Trophoblast cell (in vitro differentiated cells and primary cell): ENCODE data around the gene TRPM5.
A peak's percentile ranks its signal among the peaks of the same experiment; 100 is the strongest.

Experiments
- DNase-seq, 2 donors: peaks; one replicate each; pipeline ENCODE4 v3.0.0-alpha.2; 2016
- H2AFZ ChIP-seq: 2 replicates; pipeline ENCODE4 v1.6.1; 2013; ENCODE audit warnings: low read length, moderate library complexity, mild to moderate bottlenecking; ENCODE audit not compliant: insufficient read depth, poor library complexity
- H2AK5ac ChIP-seq: 2 replicates; pipeline ENCODE4 v1.6.1; 2013; ENCODE audit warnings: mild to moderate bottlenecking, low read length
- H2BK120ac ChIP-seq: 2 replicates; pipeline ENCODE4 v1.6.1; 2013; ENCODE audit warnings: low read length, mild to moderate bottlenecking, moderate library complexity; ENCODE audit not compliant: insufficient read depth, poor library complexity
- H2BK12ac ChIP-seq: 2 replicates; pipeline ENCODE4 v1.6.1; 2013; ENCODE audit warnings: mild to moderate bottlenecking, low read length, moderate library complexity
- H2BK5ac ChIP-seq: 2 replicates; pipeline ENCODE4 v1.6.1; 2013; ENCODE audit warnings: low read length, low read depth, moderate library complexity, mild to moderate bottlenecking; ENCODE audit not compliant: poor library complexity
- H3K14ac ChIP-seq: 2 replicates; pipeline ENCODE4 v1.6.1; 2013; ENCODE audit warnings: mild to moderate bottlenecking, low read length
- H3K18ac ChIP-seq: 2 replicates; pipeline ENCODE4 v1.6.1; 2013; ENCODE audit warnings: mild to moderate bottlenecking, low read length
- H3K23ac ChIP-seq: 2 replicates; pipeline ENCODE4 v1.6.1; 2013; ENCODE audit warnings: low read length
- H3K27ac ChIP-seq: 2 replicates; pipeline ENCODE4 v1.5.1; 2013; ENCODE audit warnings: low read depth, mild to moderate bottlenecking, inconsistent platforms, low read length, moderate library complexity
- H3K27me3 ChIP-seq: 2 replicates; pipeline ENCODE4 v1.6.1; 2013; ENCODE audit warnings: inconsistent platforms, mild to moderate bottlenecking, low read length, moderate library complexity; ENCODE audit not compliant: insufficient read depth
- H3K36me3 ChIP-seq, 2 experiments: 1 replicate in 1 of 2; 2 replicates in 1 of 2; pipeline ENCODE4 v1.6.1; 2013; ENCODE audit warnings: low read length in 2 of 2, mild to moderate bottlenecking in 2 of 2, moderate library complexity in 1 of 2; ENCODE audit not compliant: insufficient read depth in 2 of 2, control insufficient read depth in 1 of 2
- H3K4ac ChIP-seq: 2 replicates; pipeline ENCODE4 v1.6.1; 2013; ENCODE audit warnings: low read depth, mild to moderate bottlenecking, low read length, moderate library complexity
- H3K4me1 ChIP-seq, 2 experiments: 1 replicate in 1 of 2; 2 replicates in 1 of 2; pipeline ENCODE4 v1.6.1; 2013; ENCODE audit warnings: low read length in 2 of 2, mild to moderate bottlenecking in 2 of 2, moderate library complexity in 1 of 2; ENCODE audit not compliant: insufficient read depth in 2 of 2, control insufficient read depth in 1 of 2
- H3K4me2 ChIP-seq: 2 replicates; pipeline ENCODE4 v1.6.1; 2013; ENCODE audit warnings: inconsistent platforms, mild to moderate bottlenecking, low read length, moderate library complexity
- H3K4me3 ChIP-seq: 2 replicates; pipeline ENCODE4 v1.5.1; 2013; ENCODE audit warnings: mild to moderate bottlenecking, low read depth, low read length, inconsistent platforms
- H3K79me1 ChIP-seq: one replicate; pipeline ENCODE4 v1.6.1; 2013; ENCODE audit warnings: low read length
- H3K79me2 ChIP-seq: 2 replicates; pipeline ENCODE4 v1.6.1; 2013; ENCODE audit warnings: low read length, mild to moderate bottlenecking; ENCODE audit not compliant: control insufficient read depth, insufficient read depth, poor library complexity
- H3K9ac ChIP-seq: 2 replicates; pipeline ENCODE4 v1.6.1; 2013; ENCODE audit warnings: mild to moderate bottlenecking, low read length
- H3K9me3 ChIP-seq: 2 replicates; pipeline ENCODE4 v1.6.1; 2013; ENCODE audit warnings: low read depth, mild to moderate bottlenecking, control low read depth, inconsistent platforms, low read length; ENCODE audit not compliant: insufficient read depth
- H4K12ac ChIP-seq: 2 replicates; pipeline ENCODE4 v1.6.1; 2013; ENCODE audit warnings: low read depth, mild to moderate bottlenecking, low read length, moderate library complexity
- H4K8ac ChIP-seq: 2 replicates; pipeline ENCODE4 v1.6.1; 2013; ENCODE audit warnings: low read depth, mild to moderate bottlenecking, low read length, moderate library complexity
- H4K91ac ChIP-seq: one replicate; pipeline ENCODE4 v1.6.1; 2013; ENCODE audit warnings: low read depth, mild to moderate bottlenecking, low read length, moderate library complexity
- WGBS: extraction: QIAGEN DNeasy Blood & Tissue Kit; methylation state at CpG from one replicate; pipeline ENCODE4 v1.1.7; 2013; ENCODE audit warnings: missing lambda C conversion rate; ENCODE audit not compliant: insufficient read length, insufficient coverage; ENCODE audit errors: extremely low coverage; 5-methylcytosine and 5-hydroxymethylcytosine counted together

Gene TRPM5

GRCh38 chr11:2483426-2483825 lies 39.1 kb upstream of the TRPM5 start:
- no peak overlapping the region for H3K4me3 ChIP-seq
- H3K79me2 ChIP-seq, result no peaks in the 10 kb centered on the region
- no peak overlapping the region for H4K8ac ChIP-seq
- no peak overlapping the region for H3K4ac ChIP-seq
- no peaks in the 10 kb centered on the region for H3K79me1 ChIP-seq
- H3K9ac ChIP-seq, result no peak overlapping the region
- no peak for DNase-seq
- no peaks in the 10 kb centered on the region for H3K36me3 ChIP-seq
- WGBS, result no CpG with 5 or more reads among the region's 14 CpGs
- H2AFZ ChIP-seq, result no peak overlapping the region
- H3K27ac ChIP-seq, result no peak overlapping the region
- H3K9me3 ChIP-seq, result peaks cover 17% of the 10 kb centered on the region
- H3K23ac ChIP-seq, result no peak overlapping the region
- no peaks in the 10 kb centered on the region for H3K4me1 ChIP-seq
- no peak overlapping the region for H2AK5ac ChIP-seq
- no peak overlapping the region for H3K4me2 ChIP-seq
- H3K18ac ChIP-seq, result no peak overlapping the region
- no peak overlapping the region for H4K91ac ChIP-seq
- no peak overlapping the region for H3K14ac ChIP-seq
- H2BK12ac ChIP-seq, result no peak overlapping the region
- no peak overlapping the region for H4K12ac ChIP-seq
- no peak overlapping the region for H2BK5ac ChIP-seq
- no peaks in the 10 kb centered on the region for H3K27me3 ChIP-seq
- no peak overlapping the region for H2BK120ac ChIP-seq

- no peak for DNase-seq
- Histone ChIP-seq H3K79me1 (no peaks in the 10 kb centered on the region), H3K9me3 (peaks cover 17% of the 10 kb centered on the region), H2AK5ac (no peak overlapping the region), H4K12ac (no peak overlapping the region), H4K91ac (no peak overlapping the region), H3K4me2 (no peak overlapping the region), H3K4me1 (no peaks in the 10 kb centered on the region), H3K14ac (no peak overlapping the region), H3K27me3 (no peaks in the 10 kb centered on the region), H2AFZ (no peak overlapping the region), H2BK12ac (no peak overlapping the region), H3K79me2 (no peaks in the 10 kb centered on the region), H3K9ac (no peak overlapping the region), H3K4me3 (no peak overlapping the region), H3K18ac (no peak overlapping the region), H3K23ac (no peak overlapping the region), H3K36me3 (no peaks in the 10 kb centered on the region), H4K8ac (no peak overlapping the region), H3K27ac (no peak overlapping the region), H2BK5ac (no peak overlapping the region), H2BK120ac (no peak overlapping the region), H3K4ac (no peak overlapping the region)
- WGBS, result no CpG with 5 or more reads among the region's 5 CpGs
Observed at GRCh38 chr11:2482745-2483144, 38.4 kb upstream of the TRPM5 start.

- Histone ChIP-seq H4K12ac (no peak overlapping the region), H2BK5ac (no peak overlapping the region), H3K14ac (no peak overlapping the region), H3K4me1 (no peaks in the 10 kb centered on the region), H3K79me1 (no peaks in the 10 kb centered on the region), H2AK5ac (no peak overlapping the region), H3K79me2 (no peaks in the 10 kb centered on the region), H2AFZ (no peak overlapping the region), H3K18ac (no peak overlapping the region), H3K36me3 (no peaks in the 10 kb centered on the region), H3K4me2 (no peak overlapping the region), H3K27me3 (no peaks in the 10 kb centered on the region), H3K9ac (no peak overlapping the region), H2BK120ac (no peak overlapping the region), H3K23ac (no peak overlapping the region), H3K9me3 (peaks cover 17% of the 10 kb centered on the region), H4K91ac (no peak overlapping the region), H4K8ac (no peak overlapping the region), H3K27ac (no peak overlapping the region), H3K4ac (no peak overlapping the region), H3K4me3 (no peak overlapping the region), H2BK12ac (no peak overlapping the region)
- peak in 1 of 2 donors; percentile 8 for DNase-seq
- no CpG with 5 or more reads among the region's 3 CpGs for WGBS
Observed at GRCh38 chr11:2482204-2482603, 37.9 kb upstream of the TRPM5 start.

GRCh38 chr11:2481253-2481652 lies 36.9 kb upstream of the TRPM5 start:
- Histone ChIP-seq H2BK120ac (no peak overlapping the region), H3K9me3 (peaks cover 16% of the 10 kb centered on the region), H2BK5ac (no peak overlapping the region), H3K4me3 (no peak overlapping the region), H3K4me2 (no peak overlapping the region), H3K23ac (no peak overlapping the region), H3K79me1 (no peaks in the 10 kb centered on the region), H3K27ac (no peak overlapping the region), H3K36me3 (no peaks in the 10 kb centered on the region), H3K27me3 (no peaks in the 10 kb centered on the region), H3K4me1 (no peaks in the 10 kb centered on the region), H2AK5ac (no peak overlapping the region), H3K9ac (no peak overlapping the region), H4K12ac (no peak overlapping the region), H3K4ac (no peak overlapping the region), H3K18ac (no peak overlapping the region), H4K91ac (no peak overlapping the region), H2AFZ (no peak overlapping the region), H4K8ac (no peak overlapping the region), H3K79me2 (no peaks in the 10 kb centered on the region), H2BK12ac (no peak overlapping the region), H3K14ac (no peak overlapping the region)
- no peak for DNase-seq
- WGBS, result no CpG with 5 or more reads among the region's 14 CpGs
